PC-3 (cell line): ENCODE results near the gene ALG1L2. TPM values are rescaled to one million over a fixed set of nuclear protein-coding genes. Genes with fewer than 3 reads are reported as not detected.
"Not testable (repeated sequence)": the region's sequence is repeated elsewhere in the genome, so short reads cannot be mapped to it uniquely, and the experiment has no call there.

Source experiments
- ATAC-seq: fragments of 200-7000 bp; cut with Tn5 transposase; 2 replicates; pipeline ENCODE4 v1.9.1; 2020; ENCODE audit warnings: mild to moderate bottlenecking, moderate library complexity
- BruUV-seq: library from RNA; stranded (reverse); fragments of 400-500 nt; replicated peaks from 2 replicates; lab custom pipeline; 2021; lab: Mats Ljungman, UMichigan
- CTCF ChIA-PET: fragments of 300-600 bp; sonication (Branson Sonifier 250); formaldehyde crosslinking; loops from one replicate; lab custom pipeline; 2022; ENCODE audit warnings: antibody characterized with exemption; lab: Charles Lee
- POLR2A ChIA-PET: fragments of 300-600 bp; sonication (Branson Sonifier 250); formaldehyde crosslinking; loops from one replicate; lab custom pipeline; 2022; ENCODE audit warnings: antibody characterized with exemption; ENCODE audit not compliant: unreplicated experiment; lab: Charles Lee
- DNase-seq: peaks from one replicate; pipeline ENCODE4 v3.0.0-alpha.2; 2015
- H2AFZ ChIP-seq: fragments of 300-600 bp; sonication (generic); 2 replicates; pipeline ENCODE4 v1.6.0; 2016; ENCODE audit warnings: antibody characterized with exemption, low read length
- H3F3A ChIP-seq: fragments of 300-600 bp; sonication (generic); one replicate; pipeline ENCODE4 v1.6.0; 2017; ENCODE audit warnings: antibody characterized with exemption, low read length, control low read depth, mild to moderate bottlenecking; ENCODE audit not compliant: unreplicated experiment
- H3K27ac ChIP-seq: fragments of 300-600 bp; sonication (generic); 2 replicates; pipeline ENCODE4 v1.5.1; 2016; ENCODE audit warnings: mild to moderate bottlenecking, low read length
- H3K27me3 ChIP-seq: fragments of 300-600 bp; sonication (generic); 2 replicates; pipeline ENCODE4 v1.6.1; 2016; ENCODE audit warnings: low read length, mixed read lengths
- H3K36me3 ChIP-seq: fragments of 300-600 bp; sonication (generic); 2 replicates; pipeline ENCODE4 v1.6.1; 2016; ENCODE audit warnings: low read depth, mixed run types, low read length, mixed read lengths
- H3K4me1 ChIP-seq: fragments of 300-600 bp; sonication (generic); 2 replicates; pipeline ENCODE4 v1.5.1; 2016; ENCODE audit warnings: low read length; ENCODE audit not compliant: insufficient read depth
- H3K4me2 ChIP-seq: fragments of 300-600 bp; sonication (generic); 2 replicates; pipeline ENCODE4 v1.6.0; 2016; ENCODE audit warnings: low read length
- H3K4me3 ChIP-seq: fragments of 300-600 bp; sonication (generic); 2 replicates; pipeline ENCODE4 v1.5.1; 2016; ENCODE audit warnings: mild to moderate bottlenecking, low read length, mixed read lengths
- H3K79me2 ChIP-seq: fragments of 300-600 bp; sonication (generic); 2 replicates; pipeline ENCODE4 v1.6.1; 2017; ENCODE audit warnings: low read length, mixed read lengths
- H3K9ac ChIP-seq: fragments of 300-600 bp; sonication (generic); 2 replicates; pipeline ENCODE4 v1.6.0; 2016; ENCODE audit warnings: mild to moderate bottlenecking, low read length
- H3K9me2 ChIP-seq: fragments of 300-600 bp; sonication (generic); replicated peaks from 2 replicates; pipeline ENCODE4 v1.6.1; 2016; ENCODE audit warnings: mixed run types, low read length, mixed read lengths
- H3K9me3 ChIP-seq: fragments of 300-600 bp; sonication (generic); 2 replicates; pipeline ENCODE4 v1.6.1; 2016; ENCODE audit warnings: low read length, mixed read lengths
- H4K20me1 ChIP-seq: fragments of 300-600 bp; sonication (generic); 2 replicates; pipeline ENCODE4 v1.6.1; 2016; ENCODE audit warnings: low read length, mixed read lengths
- CTCF ChIP-seq: fragments of 300-600 bp; sonication (generic); conservative IDR thresholded peaks from 2 replicates; pipeline ENCODE4 v1.5.1; 2017; ENCODE audit warnings: antibody characterized with exemption, low read depth, mild to moderate bottlenecking, low read length
- intact Hi-C: fragments of 100-400 bp; cut with micrococcal nuclease; formaldehyde crosslinking; loops from 2 replicates; pipeline ENCODE4 v1.9.0; 2023
- total RNA-seq: library from RNA; depleted of rRNA; stranded (reverse); fragments of >200 nt; gene quantifications from 2 replicates; pipeline ENCODE4 v1.2.3, GENCODE V29; 2014; rRNA removed

The ALG1L2 gene
- total RNA-seq, 1 experiment from 2014 or later: not detected

GRCh38 chr3:130143648-130144327 is 62.2 kb downstream of the ALG1L2 start:
- H3F3A ChIP-seq, BruUV-seq, H3K27me3 ChIP-seq, H4K20me1 ChIP-seq, H3K4me1 ChIP-seq, intact Hi-C loops, H3K27ac ChIP-seq, POLR2A ChIA-PET, CTCF ChIA-PET, H3K9me2 ChIP-seq, H3K79me2 ChIP-seq, H3K9me3 ChIP-seq, DNase-seq, H3K4me3 ChIP-seq, ATAC-seq, H3K36me3 ChIP-seq, H3K9ac ChIP-seq: not testable (repeated sequence)
- TF ChIP-seq CTCF: peak; percentile 11; the same call in 1 of the 2 replicates
- Histone ChIP-seq H3K4me2 (peak overlapping the region; percentile 49), H2AFZ (0 out of 2 replicates have a peak overlapping the region, but pooled peaks have one; percentile 42)

GRCh38 chr3:130144328-130144650 is 62.7 kb downstream of the ALG1L2 start:
- H3F3A ChIP-seq, ATAC-seq, H3K27me3 ChIP-seq, intact Hi-C loops, POLR2A ChIA-PET, H3K9ac ChIP-seq, H3K36me3 ChIP-seq, H3K4me1 ChIP-seq, H3K4me3 ChIP-seq, H4K20me1 ChIP-seq, H3K27ac ChIP-seq, BruUV-seq, H3K9me2 ChIP-seq, CTCF ChIA-PET, H3K9me3 ChIP-seq, H3K79me2 ChIP-seq: not testable (repeated sequence)
- Histone ChIP-seq H3K4me2 (peak overlapping the region; percentile 49; the same call in 1 of the 2 replicates), H2AFZ (0 out of 2 replicates have a peak overlapping the region, but pooled peaks have one; percentile 42)
- peak; percentile 55 for DNase-seq

- H3K9me3 ChIP-seq, intact Hi-C loops, H3K79me2 ChIP-seq, ATAC-seq, H2AFZ ChIP-seq, H3K27me3 ChIP-seq, BruUV-seq, H3K4me1 ChIP-seq, POLR2A ChIA-PET, H3F3A ChIP-seq, H3K9ac ChIP-seq, H3K4me3 ChIP-seq, DNase-seq, H3K4me2 ChIP-seq, CTCF ChIA-PET, H4K20me1 ChIP-seq, H3K9me2 ChIP-seq, H3K36me3 ChIP-seq, H3K27ac ChIP-seq: not testable (repeated sequence)
These were observed 63.8 kb downstream of the ALG1L2 start for GRCh38 chr3:130145456-130145855.

- H3K27me3 ChIP-seq, H3K27ac ChIP-seq, H3K9me3 ChIP-seq, H3K79me2 ChIP-seq, intact Hi-C loops, BruUV-seq, H3K9me2 ChIP-seq, H3K36me3 ChIP-seq, ATAC-seq, H3K4me1 ChIP-seq, H3K9ac ChIP-seq, DNase-seq, H3K4me3 ChIP-seq, H3K4me2 ChIP-seq, H4K20me1 ChIP-seq, POLR2A ChIA-PET, H2AFZ ChIP-seq, CTCF ChIA-PET, H3F3A ChIP-seq: not testable (repeated sequence)
These were observed 64.8 kb downstream of the ALG1L2 start for GRCh38 chr3:130146465-130146864.

Other genes starting within 250 kb of the ALG1L2 start
- 6.2 and 8.5 TPM in 2 replicates for gene TMCC1, start 188.1 kb upstream of the ALG1L2 start, total RNA-seq
- not detected in 2 replicates for gene TRH, start 107.1 kb upstream of the ALG1L2 start, total RNA-seq